Amygdala (tissue), 56 donors: ENCODE results near the gene PAK1.

Experiments used
- DNase-seq, 56 donors: peaks; one replicate each; lab custom pipeline; 2025; lab: John Stamatoyannopoulos, UW

The PAK1 gene

DNA sequence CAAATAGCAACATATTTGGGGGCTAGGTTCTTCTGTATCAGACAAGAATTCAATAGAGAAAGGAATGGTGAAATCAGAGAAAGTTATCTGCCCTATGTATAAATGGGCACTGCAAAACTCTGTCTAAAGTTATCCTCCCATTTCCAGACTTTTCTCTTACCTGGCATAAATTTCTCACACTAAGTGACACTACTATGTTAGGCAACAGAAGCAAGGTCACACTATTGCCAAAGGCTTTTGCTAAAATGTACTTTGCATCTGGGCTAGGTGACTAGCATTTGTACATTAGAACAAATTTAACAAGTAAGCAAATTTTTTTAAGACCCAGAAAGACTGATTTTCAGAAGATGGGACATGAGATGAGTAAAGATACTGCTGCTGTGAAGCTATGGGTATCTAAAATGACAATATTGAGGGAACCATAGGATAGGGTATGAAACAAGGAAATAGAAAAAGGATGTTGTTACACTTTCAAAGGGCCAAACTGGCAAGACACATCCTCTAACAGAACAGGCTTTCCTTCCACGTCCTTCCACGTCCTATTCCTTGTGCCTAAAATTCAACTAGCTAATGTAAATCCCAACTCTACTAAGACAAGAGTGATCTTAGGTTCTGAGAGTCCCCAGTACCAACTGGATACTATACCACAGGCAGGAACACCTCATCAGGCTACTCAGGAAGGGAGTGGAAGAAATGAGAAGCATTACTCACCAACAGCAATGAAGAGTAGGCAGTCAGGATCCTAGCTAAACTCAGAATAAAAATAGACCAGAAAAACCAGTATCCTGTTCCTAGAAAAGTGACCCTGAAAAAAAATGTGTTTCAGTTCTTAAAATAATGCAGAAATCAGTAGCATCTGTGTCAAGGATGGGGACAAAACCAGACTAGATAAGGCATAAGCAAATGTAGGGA lies 195.0 kb downstream of the PAK1 start:
- no peak for DNase-seq

DNA sequence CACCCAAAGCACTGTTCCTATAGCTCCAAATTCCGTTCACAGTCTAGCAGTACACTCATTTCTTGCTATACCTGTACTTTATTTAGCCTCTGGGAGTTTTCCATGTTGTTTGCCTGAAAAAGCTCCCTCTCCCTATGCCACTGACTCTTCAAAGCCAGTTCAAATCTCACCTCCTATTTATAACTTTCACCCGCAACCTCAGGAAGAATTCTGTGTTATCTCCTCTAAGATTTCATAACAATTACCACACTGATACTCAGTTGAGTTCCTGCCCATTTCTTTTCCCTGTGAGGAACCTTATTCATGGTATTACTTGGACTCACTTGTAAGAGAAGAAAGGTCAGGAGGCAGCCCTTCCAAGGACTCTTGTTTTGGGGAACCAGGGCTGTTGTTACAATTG lies 197.6 kb downstream of the PAK1 start:
- no peak for DNase-seq
